GM19467 (cell line): ENCODE results near the gene RPS27.
"Not testable (repeated sequence)": the region's sequence is repeated elsewhere in the genome, so short reads cannot be mapped to it uniquely, and the experiment has no call there.

Source experiments
- ATAC-seq: cut with Tn5 transposase; IDR thresholded peaks from one replicate; pipeline ENCODE4 v1.9.1; 2021; ENCODE audit warnings: mild to moderate bottlenecking, moderate library complexity; ENCODE audit not compliant: unreplicated experiment

Gene RPS27

GRCh38 chr1:153985341-153985912, 5.1 kb upstream of the RPS27 start:
- no peak for ATAC-seq

GRCh38 chr1:153985941-153986761, 4.4 kb upstream of the RPS27 start, which contains the start of gene RAB13:
Gene RAB13 (minus strand): TSS chr1:153986339. CDS start chr1:153986236, 103 bp downstream.
- no peak for ATAC-seq

- ATAC-seq = no peak
Measured at GRCh38 chr1:153987621-153988020, 2.9 kb upstream of the RPS27 start.

GRCh38 chr1:153991151-153991630, 629 bp downstream of the RPS27 start:
- no peak for ATAC-seq

DNA sequence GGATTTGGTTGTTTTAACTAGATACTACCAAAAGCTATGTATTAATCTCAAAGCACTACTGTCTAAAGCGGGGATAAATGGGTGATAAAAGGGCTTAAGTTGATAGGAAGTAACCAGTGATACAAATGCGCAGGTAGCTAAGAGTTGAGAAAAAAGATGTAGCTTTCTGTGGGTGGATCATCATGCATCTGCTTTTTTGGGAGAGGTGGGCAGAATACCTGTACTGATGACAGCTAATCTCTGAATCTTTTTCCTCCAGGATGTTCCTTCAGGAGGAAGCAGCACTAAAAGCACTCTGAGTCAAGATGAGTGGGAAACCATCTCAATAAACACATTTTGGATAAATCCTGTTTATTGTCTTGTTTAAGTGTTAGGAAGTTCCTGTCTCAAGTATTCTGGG, 1.2 kb downstream of the RPS27 start:
- no peak for ATAC-seq

DNA sequence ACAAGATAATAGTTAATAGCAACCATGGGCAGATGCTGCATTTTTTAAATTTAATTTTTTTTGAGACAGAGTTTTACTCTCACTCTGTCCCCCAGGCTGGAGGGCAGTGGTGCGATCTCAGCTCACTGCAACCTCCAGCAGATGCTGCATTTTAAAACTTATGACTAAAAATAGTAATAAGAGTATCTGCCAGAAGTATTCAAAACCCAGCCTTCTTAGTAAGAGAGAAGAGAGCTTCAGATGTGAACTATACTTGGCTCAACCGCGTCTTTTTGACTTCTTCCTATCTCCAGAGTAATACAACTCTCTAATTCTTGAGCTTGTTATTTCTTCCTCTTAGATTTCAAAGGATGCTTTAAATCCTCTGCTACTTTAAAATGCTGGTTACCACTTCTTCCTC, 4.6 kb downstream of the RPS27 start:
- no peak for ATAC-seq

- ATAC-seq = no peak
Measured at GRCh38 chr1:153995640-153996039, 5.1 kb downstream of the RPS27 start.

DNA sequence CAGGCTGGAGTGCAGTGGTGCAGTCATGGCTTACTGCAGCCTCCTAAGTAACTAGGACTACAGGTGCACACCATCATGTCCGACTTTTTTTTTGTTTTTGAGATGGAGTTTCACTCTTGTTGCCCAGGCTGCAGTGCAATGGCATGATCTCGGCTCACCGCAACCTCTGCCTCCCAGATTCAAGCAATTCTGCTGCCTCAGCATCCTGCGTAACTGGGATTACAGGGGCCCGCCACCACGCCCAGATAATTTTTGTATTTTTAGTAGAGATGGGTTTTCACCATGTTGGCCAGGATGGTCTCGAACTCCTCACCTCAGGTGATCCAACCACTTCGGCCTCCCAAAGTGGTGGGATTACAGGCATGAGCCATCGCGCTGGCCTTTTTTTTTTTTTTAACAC, 6.3 kb downstream of the RPS27 start:
- not testable (repeated sequence) for ATAC-seq

GRCh38 chr1:154000420-154000819, 9.9 kb downstream of the RPS27 start:
- no peak for ATAC-seq

DNA sequence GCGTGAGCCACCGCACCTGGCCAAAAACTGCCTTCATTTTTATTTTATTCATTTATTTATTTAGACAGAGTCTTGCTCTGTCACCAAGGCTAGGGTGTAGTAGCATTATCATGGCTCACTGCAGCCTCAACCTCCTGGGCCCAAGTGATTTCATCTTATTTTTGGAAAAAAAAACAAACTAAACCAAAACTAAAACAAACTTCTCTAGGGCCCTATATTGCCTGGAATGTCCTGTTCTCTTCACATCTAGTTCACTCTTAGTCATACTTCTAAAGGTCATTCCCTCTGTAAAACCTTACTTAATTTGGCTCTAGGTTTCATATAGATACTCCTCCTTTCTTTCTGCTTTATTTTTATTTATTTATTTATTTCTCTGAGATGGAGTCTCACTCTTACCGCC, 15.6 kb downstream of the RPS27 start:
- no peak for ATAC-seq

GRCh38 chr1:154012129-154012528, 21.6 kb downstream of the RPS27 start:
- ATAC-seq = no peak

- not testable (repeated sequence) for ATAC-seq
Measured at GRCh38 chr1:154012543-154012942, 22.0 kb downstream of the RPS27 start.

GRCh38 chr1:154014154-154014907, 23.8 kb downstream of the RPS27 start:
- no peak for ATAC-seq

DNA sequence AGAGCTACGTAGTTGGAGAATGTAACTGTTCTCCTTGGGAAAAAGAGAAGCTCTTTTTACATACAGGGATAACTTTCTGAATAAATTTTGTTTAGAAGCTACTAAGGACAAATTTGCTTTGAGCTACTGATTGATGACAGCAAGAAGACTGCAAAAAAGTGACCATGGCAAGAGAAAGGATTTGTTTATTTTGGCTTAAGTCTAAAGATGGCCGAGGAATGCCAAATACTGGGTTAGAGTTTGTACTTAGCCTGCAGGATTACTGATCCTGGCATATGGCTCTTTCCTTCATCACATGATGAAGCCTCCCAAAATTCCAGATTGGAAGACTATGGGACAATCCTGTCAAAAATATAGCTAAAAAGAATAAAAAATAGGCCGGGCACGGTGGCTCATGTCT, 28.7 kb downstream of the RPS27 start:
- no peak for ATAC-seq

- ATAC-seq = no peak
Measured at GRCh38 chr1:154019940-154020339, 29.4 kb downstream of the RPS27 start.

- not testable (repeated sequence) for ATAC-seq
Measured at GRCh38 chr1:154033697-154034096, 43.1 kb downstream of the RPS27 start.
